ENCODE data around the gene LDLRAD3. TPM values are rescaled to one million over a fixed set of nuclear protein-coding genes. Genes with fewer than 3 reads are reported as not detected.

LDLRAD3 gene
- polyA plus RNA-seq, 1 of the 3 experiments (the other 2 are of a cell fraction) = 10.6 TPM

DNA sequence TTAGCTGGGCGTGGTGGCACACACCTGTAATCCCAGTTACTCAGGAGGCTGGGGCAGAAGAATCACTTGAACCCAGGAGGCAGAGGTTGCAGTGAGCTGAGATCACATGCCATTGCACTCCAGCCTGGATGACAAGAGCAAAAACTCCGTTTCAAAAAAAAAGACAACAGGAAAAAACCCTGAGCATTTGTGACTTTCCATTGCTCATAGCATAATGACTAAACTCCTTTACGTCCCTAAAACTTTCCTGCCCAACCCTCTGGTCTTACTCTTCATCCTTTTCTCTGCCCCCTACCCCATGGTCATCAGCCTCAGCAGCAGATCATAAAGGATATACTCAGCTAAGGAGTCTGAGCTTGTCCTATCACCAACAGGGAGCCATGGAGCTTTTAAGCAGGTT, 6.8 kb upstream of the LDLRAD3 start:
- no peak for TF ChIP-seq YY1 (IDR thresholded peaks at IDR 0.05; ENCODE audit: low read depth)
- no peak for TF ChIP-seq MEF2A (IDR thresholded peaks at IDR 0.05; ENCODE audit: borderline replicate concordance, low read depth)
- TF ChIP-seq FOXJ3 (CRISPR knock-in tag; IDR thresholded peaks at IDR 0.05) = no peak
- TF ChIP-seq RXRA (IDR thresholded peaks at IDR 0.05; ENCODE audit: borderline replicate concordance, low read depth) = no peak
- no peak for TF ChIP-seq EZH2phosphoT487 (IDR thresholded peaks at IDR 0.05; ENCODE audit: borderline replicate concordance, low read depth)
- TF ChIP-seq NFIC (IDR thresholded peaks at IDR 0.05; ENCODE audit: borderline replicate concordance) = no peak
- TF ChIP-seq IRF3 (IDR thresholded peaks at IDR 0.05; ENCODE audit: low read depth, low read length) = no peak
- no peak for TF ChIP-seq SMC3 (IDR thresholded peaks at IDR 0.05; ENCODE audit: low read depth, low read length)
- TF ChIP-seq ELF1 (IDR thresholded peaks at IDR 0.05) = no peak
- TF ChIP-seq RFX5 (IDR thresholded peaks at IDR 0.05; ENCODE audit: low read length) = no peak
- no peak for TF ChIP-seq RCOR1 (IDR thresholded peaks at IDR 0.05; ENCODE audit: low read length)
- no peak for TF ChIP-seq USF1 (IDR thresholded peaks at IDR 0.05; ENCODE audit: borderline replicate concordance, low read depth)
- TF ChIP-seq, protein P1, sequence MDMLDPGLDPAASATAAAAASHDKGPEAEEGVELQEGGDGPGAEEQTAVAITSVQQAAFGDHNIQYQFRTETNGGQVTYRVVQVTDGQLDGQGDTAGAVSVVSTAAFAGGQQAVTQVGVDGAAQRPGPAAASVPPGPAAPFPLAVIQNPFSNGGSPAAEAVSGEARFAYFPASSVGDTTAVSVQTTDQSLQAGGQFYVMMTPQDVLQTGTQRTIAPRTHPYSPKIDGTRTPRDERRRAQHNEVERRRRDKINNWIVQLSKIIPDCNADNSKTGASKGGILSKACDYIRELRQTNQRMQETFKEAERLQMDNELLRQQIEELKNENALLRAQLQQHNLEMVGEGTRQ (IDR thresholded peaks at IDR 0.05; ENCODE audit: borderline replicate concordance, low read depth, low read length) = no peak
- TF ChIP-seq POLR2AphosphoS5 (IDR thresholded peaks at IDR 0.05; ENCODE audit: low read depth, low read length) = no peak
- TF ChIP-seq TEAD4 (IDR thresholded peaks at IDR 0.05; ENCODE audit: borderline replicate concordance, insufficient read depth) = no peak
- TF ChIP-seq TCF12 (IDR thresholded peaks at IDR 0.05) = no peak
- TF ChIP-seq GATA2 (CRISPR knock-in tag; IDR thresholded peaks at IDR 0.05) = no peak
- no peak overlapping the region for H3K4me3 ChIP-seq (ENCODE audit: low read depth in 2 of 2, low read length in 1 of 2)
- H3K9me2 ChIP-seq = no peaks in the 10 kb centered on the region
- no peaks in the 10 kb centered on the region for H4K20me1 ChIP-seq (ENCODE audit: insufficient read depth)
- H3K4me1 ChIP-seq (ENCODE audit: control insufficient read depth in 1 of 2, insufficient read depth in 2 of 2, low read depth in 1 of 2, low read length in 1 of 2) = no peaks in the 10 kb centered on the region; a peak in 1 of 4 replicates
- POLR2A ChIA-PET = no interaction called here
- H3K9ac ChIP-seq = no peak overlapping the region
- H3K4me2 ChIP-seq = no peak overlapping the region
- no peaks in the 10 kb centered on the region for H3F3A ChIP-seq (replicated peaks; ENCODE audit: insufficient read depth)
- DNase-seq = no peak
- 52% methylated on average over 3 of the region's 3 CpGs for WGBS (ENCODE audit: low lambda C conversion rate)
- H3K9me3 ChIP-seq = no peaks in the 10 kb centered on the region
- no peaks in the 10 kb centered on the region for H3K79me2 ChIP-seq (ENCODE audit: insufficient read depth)
- H2AFZ ChIP-seq (ENCODE audit: low read depth) = no peak overlapping the region
- no peaks in the 10 kb centered on the region for H3K27me3 ChIP-seq (ENCODE audit: insufficient read depth)
- no peaks in the 10 kb centered on the region for H3K36me3 ChIP-seq (replicated peaks in 1 of 2; ENCODE audit: control insufficient read depth in 1 of 2, insufficient read depth in 2 of 2, low read length in 1 of 2)
- CTCF ChIA-PET = interaction anchor here (0.7 to 2.2 kb wide), 5 partner anchors 8 to 321 kb away, joined by 3 to 8 read pairs (median 3); no protein-coding TSS in a partner anchor
- no peak overlapping the region for H3K27ac ChIP-seq (ENCODE audit: low read depth in 2 of 2, low read length in 1 of 2)

- ChIA-PET POLR2A (no interaction called here), CTCF (interaction anchor here (0.5 to 2.2 kb wide), 6 partner anchors 9 to 321 kb away, joined by 3 to 8 read pairs (median 3); no protein-coding TSS in a partner anchor)
- DNase-seq = no peak
- no peaks in the 10 kb centered on the region for H4K20me1 ChIP-seq (ENCODE audit: insufficient read depth)
- H3K9ac ChIP-seq = no peak overlapping the region
- no peak overlapping the region for H3K4me3 ChIP-seq (ENCODE audit: low read depth in 2 of 2, low read length in 1 of 2)
- no peak overlapping the region for H3K4me2 ChIP-seq
- H3K4me1 ChIP-seq (ENCODE audit: control insufficient read depth in 1 of 2, insufficient read depth in 2 of 2, low read depth in 1 of 2, low read length in 1 of 2) = no peaks in the 10 kb centered on the region; a peak in 1 of 4 replicates
- no peaks in the 10 kb centered on the region for H3K79me2 ChIP-seq (ENCODE audit: insufficient read depth)
- H2AFZ ChIP-seq (ENCODE audit: low read depth) = no peak overlapping the region
- H3K9me3 ChIP-seq = no peaks in the 10 kb centered on the region
- 80% methylated on average over 5 of the region's 6 CpGs for WGBS (ENCODE audit: low lambda C conversion rate)
- H3K27me3 ChIP-seq (ENCODE audit: insufficient read depth) = no peaks in the 10 kb centered on the region
- H3K36me3 ChIP-seq (replicated peaks in 1 of 2; ENCODE audit: control insufficient read depth in 1 of 2, insufficient read depth in 2 of 2, low read length in 1 of 2) = no peaks in the 10 kb centered on the region
- no peak overlapping the region for H3K27ac ChIP-seq (ENCODE audit: low read depth in 2 of 2, low read length in 1 of 2)
- H3F3A ChIP-seq (replicated peaks; ENCODE audit: insufficient read depth) = no peaks in the 10 kb centered on the region
- no peaks in the 10 kb centered on the region for H3K9me2 ChIP-seq
- no peak for TF ChIP-seq NRF1 (IDR thresholded peaks at IDR 0.05; ENCODE audit: low read depth, low read length)
- TF ChIP-seq, protein P2, sequence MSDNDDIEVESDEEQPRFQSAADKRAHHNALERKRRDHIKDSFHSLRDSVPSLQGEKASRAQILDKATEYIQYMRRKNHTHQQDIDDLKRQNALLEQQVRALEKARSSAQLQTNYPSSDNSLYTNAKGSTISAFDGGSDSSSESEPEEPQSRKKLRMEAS (IDR thresholded peaks at IDR 0.05; ENCODE audit: low read depth) = no peak
- no peak for TF ChIP-seq USF1 (IDR thresholded peaks at IDR 0.05; ENCODE audit: borderline replicate concordance, low read depth)
- TF ChIP-seq GATA2 (CRISPR knock-in tag; IDR thresholded peaks at IDR 0.05) = no peak
- TF ChIP-seq FOSL2 (IDR thresholded peaks at IDR 0.05; ENCODE audit: borderline replicate concordance, low read depth) = no peak
- TF ChIP-seq, protein P3, sequence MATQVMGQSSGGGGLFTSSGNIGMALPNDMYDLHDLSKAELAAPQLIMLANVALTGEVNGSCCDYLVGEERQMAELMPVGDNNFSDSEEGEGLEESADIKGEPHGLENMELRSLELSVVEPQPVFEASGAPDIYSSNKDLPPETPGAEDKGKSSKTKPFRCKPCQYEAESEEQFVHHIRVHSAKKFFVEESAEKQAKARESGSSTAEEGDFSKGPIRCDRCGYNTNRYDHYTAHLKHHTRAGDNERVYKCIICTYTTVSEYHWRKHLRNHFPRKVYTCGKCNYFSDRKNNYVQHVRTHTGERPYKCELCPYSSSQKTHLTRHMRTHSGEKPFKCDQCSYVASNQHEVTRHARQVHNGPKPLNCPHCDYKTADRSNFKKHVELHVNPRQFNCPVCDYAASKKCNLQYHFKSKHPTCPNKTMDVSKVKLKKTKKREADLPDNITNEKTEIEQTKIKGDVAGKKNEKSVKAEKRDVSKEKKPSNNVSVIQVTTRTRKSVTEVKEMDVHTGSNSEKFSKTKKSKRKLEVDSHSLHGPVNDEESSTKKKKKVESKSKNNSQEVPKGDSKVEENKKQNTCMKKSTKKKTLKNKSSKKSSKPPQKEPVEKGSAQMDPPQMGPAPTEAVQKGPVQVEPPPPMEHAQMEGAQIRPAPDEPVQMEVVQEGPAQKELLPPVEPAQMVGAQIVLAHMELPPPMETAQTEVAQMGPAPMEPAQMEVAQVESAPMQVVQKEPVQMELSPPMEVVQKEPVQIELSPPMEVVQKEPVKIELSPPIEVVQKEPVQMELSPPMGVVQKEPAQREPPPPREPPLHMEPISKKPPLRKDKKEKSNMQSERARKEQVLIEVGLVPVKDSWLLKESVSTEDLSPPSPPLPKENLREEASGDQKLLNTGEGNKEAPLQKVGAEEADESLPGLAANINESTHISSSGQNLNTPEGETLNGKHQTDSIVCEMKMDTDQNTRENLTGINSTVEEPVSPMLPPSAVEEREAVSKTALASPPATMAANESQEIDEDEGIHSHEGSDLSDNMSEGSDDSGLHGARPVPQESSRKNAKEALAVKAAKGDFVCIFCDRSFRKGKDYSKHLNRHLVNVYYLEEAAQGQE (IDR thresholded peaks at IDR 0.05; ENCODE audit: low read depth, low read length) = no peak
- no peak for TF ChIP-seq TCF12 (IDR thresholded peaks at IDR 0.05)
- no peak for TF ChIP-seq FOXM1 (IDR thresholded peaks at IDR 0.05; ENCODE audit: low read depth)
Measured at GRCh38 chr11:35937700-35938099, 6.2 kb upstream of the LDLRAD3 start.

Data from SK-N-SH (cell line).